Adrenal gland (tissue), 12 donors: ENCODE measurements around the gene ARHGAP10. TPM values are rescaled to one million over a fixed set of nuclear protein-coding genes. Genes with fewer than 3 reads are reported as not detected.

ENCODE experiments used
- DNase-seq, 7 donors: peaks; one replicate each; pipeline ENCODE4 v3.0.0-alpha.2; 2019 to 2020
- H3K27ac ChIP-seq, 5 donors: fragments of 200-600 bp; sonication (generic) in 4 of 5; 1 replicate in 3 of 5; 2 replicates in 2 of 5; pipeline versions ENCODE4 v1.5.1 to v1.8.0; 2016 to 2020; ENCODE audit warnings: mild to moderate bottlenecking in 1 of 5
- H3K27me3 ChIP-seq: fragments of 200-600 bp; 2 replicates; pipeline ENCODE4 v1.8.0; 2021
- H3K36me3 ChIP-seq, 2 donors: fragments of 200-600 bp; replicated peaks in 1 of 2; 1 replicate in 1 of 2; 2 replicates in 1 of 2; pipeline versions ENCODE4 v1.5.1 to v1.8.0; 2018 to 2022
- H3K4me1 ChIP-seq, 2 donors: fragments of 200-600 bp; replicated peaks in 1 of 2; 1 replicate in 1 of 2; 2 replicates in 1 of 2; pipeline versions ENCODE4 v1.5.1 to v1.8.0; 2018 to 2021
- H3K4me3 ChIP-seq, 4 donors: fragments of 200-600 bp; sonication (generic) in 3 of 4; one replicate each; pipeline ENCODE4 v1.5.1; 2016 to 2018
- H3K9me3 ChIP-seq, 3 donors: fragments of 200-600 bp; sonication (generic) in 1 of 3; replicated peaks in 1 of 3; 1 replicate in 2 of 3; 2 replicates in 1 of 3; pipeline versions ENCODE4 v1.5.1 to v1.8.0; 2016 to 2021
- CTCF ChIP-seq, 6 experiments: fragments of 450-650 bp in 4 of 6; fragments of 200-600 bp in 2 of 6; sonication (generic) in 1 of 6; IDR thresholded peaks; 1 replicate in 5 of 6; 2 replicates in 1 of 6; pipeline versions ENCODE4 v1.5.1 to v1.8.0; 2016 to 2021; ENCODE audit warnings: antibody characterized with exemption in 6 of 6, mild to moderate bottlenecking in 2 of 6, moderate library complexity in 1 of 6
- POLR2A ChIP-seq, 2 donors: fragments of 450-650 bp; IDR thresholded peaks; one replicate each; pipeline ENCODE4 v1.6.1; 2017; ENCODE audit warnings: antibody characterized with exemption in 2 of 2, mild to moderate bottlenecking in 2 of 2, moderate library complexity in 1 of 2
- WGBS, 4 donors: extraction: QIAGEN DNeasy Blood & Tissue Kit in 2 of 4; methylation state at CpG; one replicate each; pipeline versions ENCODE4 v1.1.5 to v1.1.7; 2013 to 2017; 5-methylcytosine and 5-hydroxymethylcytosine counted together
- intact Hi-C, 2 donors: fragments of 100-400 bp; cut with DNase I; formaldehyde crosslinking; loops; one replicate each; pipeline versions ENCODE4 v1.14.1 to v1.15.0; 2022 to 2023
- polyA plus RNA-seq, 3 donors: library from polyadenylated mRNA; stranded (reverse); fragments of 200-250 nt in 2 of 3; fragments of 350-450 nt in 1 of 3; fragmentation: Illumina TruSeq in 1 of 3; extraction: RNeasy Lipid Tissue Mini Kit (QIAGEN cat#74804) in 1 of 3; gene quantifications; one replicate each; pipeline ENCODE4 v1.2.3, GENCODE V29; 2013 to 2014
- total RNA-seq, 9 donors: library from RNA; depleted of rRNA in 4 of 9; stranded (reverse); fragments of >200 nt in 4 of 9; fragments of 120-200 nt in 1 of 9; fragmentation: NEBNext Ultra II Directional in 1 of 9; extraction: Animal tissue kit (Norgen Biotek cat#: 25700) in 1 of 9; gene quantifications; one replicate each; pipeline versions ENCODE4 v1.1.0 to v1.2.4, GENCODE V29; 2013 to 2023
- donor health status: healthy with polysubstance abuse.
- donor health status: Bipolar disorder and iron deficiency.
- donor health status: DM: yes; HTN: yes; CAD: no.
- donor health status: DM: no; HTN: no; CAD: no.
- donor health status: DM: no; HTN: no; CAD: no.
- donor health status: DM: yes; HTN: yes; CAD: no.

ARHGAP10 gene
- total and polyA plus RNA-seq, 12 donors = 7.0 to 40.8 (median 22.1) TPM

- Histone ChIP-seq H3K9me3 (no peaks in the 10 kb centered on the region), H3K4me3 (no peak overlapping the region), H3K27ac (no peak overlapping the region), H3K36me3 (no peaks in the 10 kb centered on the region), H3K4me1 (no peaks in the 10 kb centered on the region), H3K27me3 (no peaks in the 10 kb centered on the region)
- intact Hi-C loops = no loop called here
- TF ChIP-seq CTCF (IDR thresholded peaks at IDR 0.05) (no peak), POLR2A (IDR thresholded peaks at IDR 0.05) (no peak)
- WGBS, 4 donors = 91 to 100% (median 95%) methylated on average over 1 to 3 of the region's 3 CpGs
- DNase-seq = no peak
Measured at GRCh38 chr4:147933779-147934178, 201.9 kb downstream of the ARHGAP10 start.

GRCh38 chr4:147938496-147938895 is 206.6 kb downstream of the ARHGAP10 start:
- WGBS, 4 donors = 85 to 88% (median 86%) methylated on average over 5 of the region's 5 CpGs
- DNase-seq = no peak
- TF ChIP-seq POLR2A (IDR thresholded peaks at IDR 0.05) = no peak
- no peak for TF ChIP-seq CTCF (IDR thresholded peaks at IDR 0.05)
- Histone ChIP-seq H3K4me1 (peaks cover 0 to 4% of the 10 kb centered on the region in 2 donors), H3K9me3 (no peaks in the 10 kb centered on the region), H3K36me3 (no peaks in the 10 kb centered on the region), H3K4me3 (no peak overlapping the region), H3K27ac (no peak overlapping the region), H3K27me3 (no peaks in the 10 kb centered on the region)
- intact Hi-C loops = no loop called here

- no peak for DNase-seq
- TF ChIP-seq CTCF (IDR thresholded peaks at IDR 0.05) (no peak), POLR2A (IDR thresholded peaks at IDR 0.05) (no peak)
- Histone ChIP-seq H3K4me3 (no peak overlapping the region), H3K36me3 (no peaks in the 10 kb centered on the region), H3K9me3 (no peaks in the 10 kb centered on the region), H3K27me3 (no peaks in the 10 kb centered on the region), H3K27ac (no peak overlapping the region), H3K4me1 (peaks cover 0 to 4% of the 10 kb centered on the region in 2 donors)
- intact Hi-C loops = no loop called here
- WGBS, 4 donors = 87 to 90% (median 87%) methylated on average over 4 of the region's 4 CpGs
Measured at GRCh38 chr4:147940171-147940570, 208.3 kb downstream of the ARHGAP10 start.

- intact Hi-C loops = no loop called here
- WGBS, 4 donors = 91 to 100% (median 95%) methylated on average over 2 of the region's 2 CpGs
- Histone ChIP-seq H3K36me3 (no peaks in the 10 kb centered on the region), H3K4me3 (no peak overlapping the region), H3K27me3 (no peaks in the 10 kb centered on the region), H3K27ac (no peak overlapping the region), H3K4me1 (peaks cover 0 to 4% of the 10 kb centered on the region in 2 donors), H3K9me3 (no peaks in the 10 kb centered on the region)
- TF ChIP-seq CTCF (IDR thresholded peaks at IDR 0.05) (no peak), POLR2A (IDR thresholded peaks at IDR 0.05) (no peak)
- no peak for DNase-seq
Measured at GRCh38 chr4:147941373-147941772, 209.5 kb downstream of the ARHGAP10 start.
